SHP77 (cell line): ENCODE results near the gene SMYD1.

Experiments used
- DNase-seq, 2 experiments: peaks; one replicate each; lab custom pipeline; 2025; lab: John Stamatoyannopoulos, UW

SMYD1 gene

DNA sequence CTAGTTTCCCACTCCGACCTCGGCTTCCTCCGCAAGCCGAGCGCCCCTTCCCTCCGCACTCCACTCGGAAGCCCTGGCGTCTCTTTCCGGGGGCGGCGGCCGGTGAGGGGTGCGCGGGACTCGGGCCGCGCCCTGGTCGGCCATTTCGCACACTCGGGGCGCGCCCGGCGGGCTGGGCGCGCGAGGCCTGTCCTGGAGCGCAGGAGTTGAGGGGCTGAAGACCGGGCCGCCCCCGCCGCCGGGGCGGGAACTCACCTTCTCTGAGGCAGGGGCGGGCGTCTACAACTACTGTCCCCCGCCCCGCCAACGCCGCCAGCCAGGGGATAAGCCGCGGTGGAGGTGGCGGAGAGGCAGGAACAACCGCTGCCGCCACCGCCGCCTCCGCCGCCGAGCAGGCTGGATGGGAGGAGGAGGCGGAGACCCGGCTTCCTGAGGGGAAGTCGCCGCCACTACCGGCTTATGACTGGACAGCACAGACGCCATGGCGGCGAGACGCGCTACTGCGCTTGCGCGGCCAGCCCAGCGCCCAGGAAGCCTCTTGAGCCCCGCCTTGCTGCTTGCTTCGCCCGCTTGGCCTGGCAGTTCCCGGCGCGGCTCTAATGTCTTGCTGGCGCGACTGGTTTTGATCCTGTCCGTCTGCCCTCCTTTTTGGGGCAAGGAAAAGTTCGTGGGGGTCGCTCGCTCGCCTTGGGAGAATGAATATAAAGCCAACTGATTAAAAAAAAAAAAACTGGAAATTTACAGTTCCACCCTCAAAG, 12.1 kb upstream of the SMYD1 start, which contains the start of gene KRCC1:
TSS of gene KRCC1 (minus strand) at position 413 of the 758 bp plus-strand sequence. CDS start 27,220 bp downstream, outside the sequence.
- peak; percentile 77 to 85 for DNase-seq

DNA sequence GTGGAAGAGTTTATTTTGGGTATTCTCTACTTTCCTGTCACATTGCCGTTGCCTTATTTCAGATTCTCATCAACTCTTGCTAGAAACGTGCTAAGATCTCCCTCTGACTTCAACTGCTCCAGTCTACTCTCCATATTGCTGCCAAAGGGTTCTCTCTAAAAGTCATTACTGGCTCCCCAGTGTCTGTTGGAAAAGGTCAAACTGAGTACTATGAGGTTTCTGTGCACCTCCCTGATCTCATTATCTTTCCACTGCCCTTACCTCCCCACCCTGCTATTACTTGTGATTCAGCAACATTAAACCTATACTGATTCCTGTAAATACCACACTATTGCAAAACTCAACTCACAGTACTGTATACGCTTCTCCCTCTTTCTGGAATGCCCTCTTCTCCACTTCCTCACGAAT, 10.2 kb upstream of the SMYD1 start:
- no peak for DNase-seq

DNA sequence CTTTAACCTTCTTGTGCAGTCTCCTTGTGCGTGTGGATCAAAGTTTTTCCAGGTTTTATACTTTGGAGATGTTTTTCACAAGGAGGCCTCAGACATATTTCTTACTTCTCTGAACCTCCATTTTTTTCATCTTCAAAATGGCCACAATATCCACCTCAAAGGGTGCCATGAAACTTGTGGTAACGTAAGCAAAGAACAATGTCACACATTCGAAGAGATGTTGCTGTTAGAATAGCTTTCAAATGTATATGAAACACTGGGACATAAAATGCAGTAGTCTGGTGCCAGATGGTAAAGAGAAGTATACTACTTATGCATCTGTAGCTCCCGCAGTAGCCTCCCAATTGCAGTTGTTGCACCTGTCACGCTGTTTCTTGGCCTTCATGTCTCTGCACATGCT, 9.4 kb upstream of the SMYD1 start:
- DNase-seq = no peak

DNA sequence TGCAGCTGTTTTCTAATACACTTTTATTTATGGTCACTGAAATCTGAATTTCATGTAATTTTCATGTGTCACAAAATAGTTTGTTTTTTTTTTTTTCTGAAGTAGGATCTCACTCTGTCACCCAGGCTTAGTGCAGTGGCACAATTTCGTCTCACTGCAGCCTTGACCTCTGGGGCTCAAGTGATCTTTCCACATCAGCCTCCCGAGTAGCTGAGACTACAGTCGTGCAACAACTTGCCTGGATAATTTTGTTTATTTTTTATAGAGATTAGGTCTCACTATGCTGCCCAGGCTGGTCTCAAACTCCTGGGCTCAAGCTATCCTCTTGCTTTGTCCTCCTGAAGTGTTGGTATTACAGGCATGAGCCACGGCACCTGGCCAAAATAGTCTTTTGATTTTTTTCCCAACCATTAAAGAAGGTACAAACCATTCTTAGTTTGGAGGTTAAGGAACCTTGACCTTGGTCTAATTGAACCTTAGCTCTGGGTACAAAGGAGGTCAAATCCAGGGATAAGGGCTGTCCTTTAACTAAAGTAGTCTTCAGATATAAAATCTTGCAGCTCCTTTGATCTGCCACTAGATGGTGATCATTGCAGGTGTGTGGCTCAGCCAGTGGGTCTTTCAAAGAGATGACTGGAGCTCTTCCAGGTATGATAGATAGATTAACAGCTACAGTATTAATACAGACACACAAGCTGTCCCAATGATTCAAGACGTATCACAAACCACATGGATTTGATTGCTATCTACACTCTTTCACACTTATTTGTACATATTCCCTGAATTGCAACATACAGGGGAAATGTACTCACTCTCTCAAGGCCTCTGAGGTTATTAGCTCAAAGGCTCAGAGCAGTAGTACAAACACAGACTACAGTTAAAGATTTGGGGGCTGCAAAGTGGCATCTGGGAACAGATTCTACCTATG, 7.4 kb upstream of the SMYD1 start:
- peak; percentile 11 to 51 for DNase-seq

DNA sequence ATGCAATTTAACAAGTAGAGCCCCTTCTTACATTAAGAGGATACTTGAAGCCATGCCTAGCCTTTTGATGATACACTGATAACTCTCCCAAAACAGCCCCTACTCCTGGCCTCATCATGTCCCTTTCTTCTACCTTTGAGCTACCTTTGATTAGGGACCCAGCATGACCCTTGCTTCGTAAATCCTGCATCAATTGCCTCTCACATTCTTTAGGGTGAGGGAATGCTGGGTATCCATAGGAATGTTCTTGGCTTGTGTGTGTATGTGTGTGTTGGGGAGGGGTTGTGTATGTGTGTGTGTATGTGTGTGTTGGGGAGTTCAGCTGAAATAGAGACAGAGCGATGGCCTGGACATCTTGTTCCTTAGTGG, 6.7 kb upstream of the SMYD1 start:
- no peak for DNase-seq

DNA sequence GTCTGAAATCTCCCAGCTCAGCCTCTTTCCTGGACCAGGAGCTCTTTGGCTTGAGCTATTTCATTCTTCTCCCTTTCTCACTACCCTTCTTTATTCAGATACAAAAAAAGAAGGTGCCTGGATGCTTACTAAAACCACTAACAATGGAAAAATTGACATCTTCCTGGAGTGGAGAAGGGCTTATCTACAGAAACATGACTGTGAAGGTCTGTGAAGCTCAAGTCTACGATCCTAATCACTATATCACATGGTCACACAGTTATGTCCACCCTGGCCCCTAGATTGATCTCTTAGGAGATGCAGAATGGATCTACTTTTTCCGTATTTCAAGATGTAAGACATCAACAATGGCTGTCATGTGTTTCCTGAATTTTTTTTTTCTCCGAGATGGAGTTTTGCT, 6.3 kb upstream of the SMYD1 start:
- no peak for DNase-seq

DNA sequence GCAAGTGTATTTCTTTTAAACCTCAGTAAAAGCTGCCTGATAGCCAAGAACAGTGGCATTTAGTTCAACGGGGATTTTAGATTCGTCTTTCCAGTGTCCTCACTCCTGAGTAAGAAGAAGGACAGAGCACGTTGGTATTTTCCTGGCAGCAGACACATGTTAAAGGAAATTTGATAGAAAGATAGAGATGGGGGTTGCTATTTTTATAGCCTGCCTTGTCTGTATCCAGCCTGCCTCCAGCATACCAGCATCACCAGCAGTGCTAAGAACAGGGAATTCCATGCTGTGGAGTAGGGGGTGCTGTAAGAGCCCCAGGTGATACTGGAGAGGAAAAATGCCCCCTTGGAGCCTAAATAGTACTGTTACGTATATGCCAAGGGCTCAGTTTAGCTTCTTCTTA, 1.1 kb upstream of the SMYD1 start:
- no peak for DNase-seq

DNA sequence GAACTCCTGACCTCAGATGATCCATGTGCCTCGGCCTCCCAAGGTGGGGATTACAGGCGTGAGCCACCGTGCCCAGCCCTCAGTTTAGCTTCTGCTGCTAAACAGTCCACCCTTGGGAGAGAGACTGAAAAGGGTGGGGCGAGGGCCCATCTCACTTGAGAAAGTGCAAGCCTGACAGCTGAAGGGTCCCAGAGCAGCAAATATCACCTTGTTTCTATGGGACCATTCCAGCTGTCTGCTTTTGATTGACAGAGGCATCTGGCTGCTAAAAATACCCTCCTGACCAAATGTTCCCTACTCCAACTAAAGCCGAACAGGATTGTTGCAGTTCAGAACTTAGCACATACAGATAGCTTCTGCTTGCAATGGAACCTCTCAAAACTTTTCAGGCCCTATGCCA, 436 bp upstream of the SMYD1 start:
- DNase-seq = no peak

DNA sequence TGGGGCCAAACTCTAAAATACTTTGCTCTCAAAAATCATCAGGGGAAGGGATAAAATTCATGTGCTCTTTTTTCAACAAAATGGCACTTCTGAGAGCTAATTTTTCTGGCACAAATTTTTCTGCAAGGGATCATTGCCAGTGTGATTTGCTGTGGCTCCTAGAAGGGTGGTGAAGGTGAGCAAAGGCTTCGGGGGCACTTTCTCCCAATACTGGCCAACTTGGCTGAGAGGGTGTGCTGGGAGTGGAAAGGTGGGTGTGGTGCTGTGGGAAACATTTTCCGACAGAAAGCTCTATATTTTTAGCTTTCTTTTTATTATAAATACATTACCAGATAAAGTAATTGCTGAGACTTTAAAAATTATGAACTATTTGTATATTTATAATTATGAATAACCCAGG, 419 bp downstream of the SMYD1 start:
- DNase-seq = no peak

DNA sequence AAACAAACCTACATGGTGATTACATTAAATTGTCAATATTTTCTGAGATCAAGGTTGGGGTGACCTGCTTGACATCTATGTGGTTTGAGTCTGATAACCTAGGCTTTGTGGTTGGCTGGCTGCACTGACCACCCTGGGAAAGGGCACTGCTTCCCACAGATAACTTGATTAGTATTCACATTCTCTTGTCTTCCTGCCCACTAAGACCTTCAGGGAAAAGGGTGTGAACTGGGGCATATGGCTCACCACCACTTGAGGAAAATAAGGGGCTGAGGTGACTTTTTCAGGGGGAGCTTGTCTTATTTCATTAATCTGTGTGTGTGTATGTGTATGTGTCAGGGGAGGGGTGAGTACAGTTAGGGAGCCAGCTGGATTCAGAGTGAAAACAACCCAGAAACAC, 1.5 kb downstream of the SMYD1 start:
- DNase-seq = no peak

DNA sequence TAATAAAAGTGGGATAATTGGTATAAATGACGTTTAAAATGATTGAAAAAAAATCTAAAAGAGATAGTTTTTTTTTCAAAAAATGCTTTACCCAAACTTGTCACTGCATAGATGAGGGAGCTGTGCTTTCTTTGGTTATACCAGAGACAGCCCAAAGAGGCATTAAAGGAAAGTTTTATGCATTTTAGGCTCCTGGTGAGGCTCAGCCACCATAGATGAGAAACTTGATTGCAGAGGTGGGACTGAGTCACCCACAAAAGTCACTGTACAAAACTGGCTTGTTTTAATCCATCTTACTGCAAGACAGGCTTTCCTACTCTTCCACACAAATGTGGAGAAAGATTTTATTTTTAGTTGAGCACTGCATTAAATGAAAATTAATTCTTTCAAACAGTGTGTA, 2.4 kb downstream of the SMYD1 start:
- DNase-seq = no peak

DNA sequence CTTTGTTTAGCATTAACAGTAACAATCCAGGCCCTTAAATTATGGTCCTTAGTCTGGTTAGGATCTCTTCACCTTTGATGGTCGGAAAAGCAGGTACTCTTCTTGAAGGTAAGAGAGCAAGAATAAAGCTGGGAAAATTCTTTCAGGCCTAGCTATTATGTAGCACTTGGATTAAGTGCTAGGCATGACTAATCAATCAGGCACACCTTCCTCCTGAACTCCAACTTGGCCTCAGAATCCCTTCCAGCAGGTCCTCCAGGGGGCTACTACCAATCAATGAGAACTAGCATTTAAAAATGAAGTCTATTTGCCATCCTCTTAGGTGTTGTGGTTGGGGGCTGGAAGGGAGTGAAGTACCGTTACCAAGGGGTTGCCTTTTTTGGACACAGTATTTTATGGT, 3.7 kb downstream of the SMYD1 start:
- no peak for DNase-seq

DNA sequence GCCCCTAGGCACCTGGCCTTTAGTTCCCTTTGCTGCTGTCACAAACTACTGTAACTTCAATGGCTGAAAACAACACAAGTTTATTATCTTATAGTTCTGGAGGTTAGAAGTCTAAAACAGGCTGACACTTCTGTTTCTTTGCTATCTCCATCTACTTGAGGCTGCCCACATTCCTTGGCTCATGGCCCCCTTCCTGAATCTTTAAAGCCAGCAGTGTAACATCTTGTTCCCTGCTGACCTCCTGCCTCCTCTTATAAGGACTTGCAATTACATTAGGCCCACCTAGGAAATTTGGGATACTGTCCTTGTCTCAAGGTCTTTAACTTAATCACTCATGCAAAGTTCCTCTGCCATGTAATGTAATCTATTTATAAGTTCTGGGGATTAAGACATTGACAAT, 6.5 kb downstream of the SMYD1 start:
- DNase-seq = no peak

DNA sequence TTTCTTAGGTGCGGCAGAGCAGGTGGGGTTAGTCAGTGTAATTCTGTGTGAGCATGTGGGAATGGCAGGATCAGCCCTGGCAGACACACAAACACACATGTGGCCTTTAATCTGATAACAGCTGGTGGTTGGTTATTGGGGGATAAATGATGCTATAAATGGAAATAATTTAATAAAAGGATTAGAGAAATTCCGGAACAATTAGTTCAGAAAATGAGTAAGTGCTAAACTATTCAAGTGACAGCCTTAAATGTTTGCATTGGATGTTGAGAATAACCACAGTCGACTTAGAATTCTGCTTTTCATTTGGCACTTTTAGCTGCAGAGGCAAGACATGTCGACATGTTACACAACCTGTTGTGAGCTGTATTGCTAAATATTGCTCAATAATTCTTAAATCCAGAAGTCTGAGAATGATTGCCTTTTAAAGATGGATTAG, 7.2 kb downstream of the SMYD1 start:
- no peak for DNase-seq

DNA sequence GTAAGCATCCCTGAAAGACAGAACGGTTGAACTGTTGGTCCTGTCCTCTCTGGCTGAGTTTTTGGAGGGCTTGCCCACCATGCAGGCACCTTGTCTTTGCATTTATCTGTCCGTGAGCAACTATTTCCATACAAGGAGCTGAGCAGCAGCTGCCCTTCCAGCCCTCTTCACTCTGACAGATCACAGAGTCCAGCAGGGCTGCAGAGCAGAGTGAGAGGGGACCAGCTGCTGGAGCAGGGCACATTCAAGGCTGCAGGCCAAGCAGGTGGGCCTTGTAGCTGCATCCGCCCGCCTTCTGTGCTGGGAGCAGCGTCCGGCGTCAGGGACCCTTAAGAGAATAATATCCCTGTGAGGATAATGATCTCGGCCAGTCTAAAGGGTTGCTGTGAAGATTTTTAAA, 9.5 kb downstream of the SMYD1 start:
- DNase-seq = peak; percentile 61 to 78

DNA sequence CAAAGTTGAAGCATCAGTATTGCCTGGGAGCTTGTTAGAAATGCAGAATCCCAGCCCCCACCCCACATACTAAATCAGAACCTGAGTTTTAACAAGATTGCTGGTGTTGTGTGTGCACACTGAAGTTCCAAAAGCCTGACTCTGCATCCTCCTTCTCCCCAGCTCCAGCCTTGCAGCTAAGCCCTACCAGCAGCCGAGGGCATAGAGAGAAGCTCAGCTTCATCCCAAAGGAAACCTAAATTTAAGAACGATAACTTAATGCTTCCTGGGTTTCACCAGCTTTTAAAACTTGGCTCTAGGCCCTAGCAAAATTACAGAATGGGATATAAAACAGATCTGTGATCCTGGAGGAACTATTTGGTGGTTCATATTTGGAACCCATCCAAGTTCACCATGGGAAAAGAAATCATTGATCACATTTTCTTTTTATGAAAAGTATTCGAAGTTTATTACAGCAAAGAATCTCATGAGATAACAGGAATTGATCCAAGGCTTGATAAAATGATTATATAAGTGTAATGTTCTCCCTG, 11.1 kb downstream of the SMYD1 start:
- no peak for DNase-seq

DNA sequence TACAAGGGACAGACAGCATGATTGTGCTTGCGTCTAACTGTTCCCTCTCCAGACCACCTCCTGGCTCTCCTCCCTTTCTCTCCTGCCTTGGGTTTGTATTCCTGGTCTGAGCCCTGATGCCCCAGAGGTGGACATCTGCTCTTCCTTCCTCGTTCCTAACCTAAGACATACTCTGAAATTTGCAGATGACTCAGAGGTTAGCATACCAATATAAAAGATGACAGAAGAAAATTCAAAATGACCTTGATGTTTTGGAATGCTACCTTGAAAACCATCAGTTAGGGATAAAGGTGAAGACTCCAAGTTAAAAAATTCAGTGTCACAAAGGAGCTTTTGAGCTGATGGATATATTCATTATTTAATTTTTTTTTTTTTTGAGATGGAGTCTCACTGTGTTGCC, 12.9 kb downstream of the SMYD1 start:
- no peak for DNase-seq

DNA sequence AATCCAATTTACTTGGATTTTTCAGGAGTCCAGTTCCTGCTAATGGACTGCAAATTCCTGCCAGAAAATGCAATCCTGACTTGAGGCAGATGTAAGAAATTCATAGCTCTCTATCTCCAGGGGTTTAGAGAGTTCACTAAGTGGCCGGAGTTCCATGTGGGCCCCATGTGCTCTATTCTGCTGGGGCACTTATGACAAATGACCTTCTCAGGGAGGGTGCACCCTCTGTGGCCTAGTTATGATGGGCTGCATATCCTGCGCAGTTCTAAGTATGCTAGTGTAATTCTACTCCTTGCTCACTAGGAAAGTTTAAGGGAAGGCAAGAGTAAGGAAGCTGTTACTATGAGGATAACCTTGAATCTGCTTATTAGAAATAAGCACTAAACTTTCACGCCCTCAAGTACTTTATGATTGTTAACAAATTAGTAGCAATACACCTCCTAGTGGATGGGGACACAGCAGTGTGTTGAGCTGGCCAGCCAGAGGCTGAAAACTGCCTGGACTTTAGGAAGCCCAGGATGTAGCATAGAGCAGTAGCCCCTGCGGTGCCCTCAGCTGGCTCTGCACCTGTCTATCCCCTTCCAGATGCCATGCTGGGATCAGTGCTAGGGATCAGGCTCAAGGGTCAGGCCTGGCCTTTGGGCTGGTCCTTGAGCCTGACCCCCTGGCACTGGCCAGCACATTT, 14.4 kb downstream of the SMYD1 start:
- no peak for DNase-seq

DNA sequence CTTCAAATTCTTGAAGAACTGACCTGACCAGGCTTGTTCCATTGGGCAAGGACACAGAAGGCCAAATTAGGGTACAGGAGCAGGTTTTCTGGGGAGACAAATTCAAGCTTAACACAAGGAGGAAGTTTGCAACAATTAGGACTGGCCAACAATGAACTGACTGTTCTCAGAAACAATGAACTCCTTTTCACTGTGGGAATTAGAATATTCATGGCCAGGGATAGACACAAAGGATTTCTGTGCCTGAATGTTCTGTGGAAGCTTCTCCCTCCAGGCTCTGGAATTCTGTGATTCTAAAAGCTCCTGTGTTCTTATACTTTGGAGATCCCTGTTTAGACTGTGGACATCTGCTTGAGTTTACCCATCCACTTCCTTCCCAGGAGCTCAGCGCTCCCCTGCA, 15.2 kb downstream of the SMYD1 start:
- DNase-seq = no peak

DNA sequence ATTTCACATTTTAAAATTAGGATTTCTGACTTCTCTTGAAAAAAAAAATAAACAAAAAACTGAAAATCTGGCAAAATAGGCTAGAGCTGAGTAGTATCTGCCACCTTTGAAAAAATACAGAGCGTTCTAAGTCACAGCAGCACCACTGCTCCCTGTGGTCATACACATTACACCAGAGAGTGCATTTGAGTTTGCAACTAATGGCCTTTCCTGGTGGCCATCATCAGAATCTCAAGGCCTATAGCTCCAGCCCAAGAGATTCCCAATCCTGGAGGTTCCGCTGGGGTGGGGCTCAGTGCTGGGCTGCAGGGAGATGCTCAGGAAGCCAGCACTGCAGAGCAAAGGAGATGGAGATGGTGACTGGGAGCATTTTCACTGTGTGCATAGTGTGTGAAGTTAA, 17.5 kb downstream of the SMYD1 start:
- DNase-seq = no peak

DNA sequence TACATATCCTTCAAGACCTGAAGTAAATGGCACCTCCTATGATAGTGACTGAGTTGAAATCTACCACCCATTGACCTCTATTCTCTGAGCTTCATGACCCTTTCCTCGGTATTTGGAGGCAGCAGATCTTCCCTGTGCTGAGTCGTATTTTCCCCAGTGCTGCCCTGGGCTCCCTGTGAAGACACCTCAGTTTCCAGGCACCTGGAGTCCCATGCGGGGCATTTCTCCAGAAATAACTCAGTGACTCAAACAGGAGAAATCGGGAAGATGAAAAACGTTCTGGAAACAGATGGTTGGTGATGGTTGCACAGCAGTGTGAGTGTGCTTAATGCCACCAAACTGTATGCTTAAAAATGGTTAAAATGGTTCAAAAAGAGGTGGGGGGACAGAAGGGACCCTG, 18.0 kb downstream of the SMYD1 start:
- no peak for DNase-seq

DNA sequence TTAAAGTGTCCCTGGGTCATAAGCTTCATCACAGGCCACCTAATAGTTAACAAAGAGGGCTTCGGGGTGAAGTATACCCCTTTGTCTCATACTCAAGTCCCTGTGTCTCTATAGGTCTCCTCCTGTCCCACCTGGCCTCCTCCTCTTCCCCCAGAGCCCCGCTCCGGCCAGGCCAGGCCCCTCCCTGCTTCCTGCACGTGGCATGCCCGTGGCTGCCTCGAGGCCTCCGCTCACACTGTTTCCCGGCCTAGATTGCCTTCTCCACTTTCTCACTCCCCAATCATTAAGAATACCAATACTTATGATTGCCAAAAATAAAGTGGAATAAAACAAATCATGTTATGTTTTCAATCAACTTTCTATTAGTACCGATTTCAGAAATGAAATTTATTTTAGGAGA, 18.8 kb downstream of the SMYD1 start:
- no peak for DNase-seq
